Osteoblast (primary cell): ENCODE results near the gene NUMA1. TPM values are rescaled to one million over a fixed set of nuclear protein-coding genes. Genes with fewer than 3 reads are reported as not detected.

Experiments
- DNase-seq: peaks from one replicate; pipeline ENCODE4 v3.0.0; 2011; ENCODE audit warnings: low spot score, mixed read lengths; ENCODE audit not compliant: insufficient read length; ENCODE audit errors: missing footprints
- H2AFZ ChIP-seq: 2 replicates; pipeline ENCODE4 v1.6.0; 2011; ENCODE audit warnings: mild to moderate bottlenecking, low read length
- H3K27ac ChIP-seq: 2 replicates; pipeline ENCODE4 v1.5.1; 2011; ENCODE audit warnings: mild to moderate bottlenecking, low read depth, low read length, moderate library complexity
- H3K27me3 ChIP-seq: 2 replicates; pipeline ENCODE4 v1.6.0; 2012; ENCODE audit warnings: mild to moderate bottlenecking, control low read depth, inconsistent platforms, low read length, moderate library complexity; ENCODE audit not compliant: insufficient read depth
- H3K36me3 ChIP-seq: 2 replicates; pipeline ENCODE4 v1.5.1; 2011; ENCODE audit warnings: mild to moderate bottlenecking, low read length, control low read depth, moderate library complexity; ENCODE audit not compliant: insufficient read depth
- H3K4me1 ChIP-seq: 2 replicates; pipeline ENCODE4 v1.5.1; 2011; ENCODE audit warnings: mild to moderate bottlenecking, low read length, control low read depth, moderate library complexity; ENCODE audit not compliant: insufficient read depth
- H3K4me2 ChIP-seq: 2 replicates; pipeline ENCODE4 v1.6.0; 2011; ENCODE audit warnings: mild to moderate bottlenecking, low read length; ENCODE audit not compliant: insufficient read depth
- H3K4me3 ChIP-seq: fragments of 200-600 bp; sonication (generic); 3 replicates; pipeline ENCODE4 v1.5.1; 2012; ENCODE audit warnings: mild to moderate bottlenecking, low read length, inconsistent platforms; ENCODE audit not compliant: insufficient read depth
- H3K79me2 ChIP-seq: 2 replicates; pipeline ENCODE4 v1.6.0; 2012; ENCODE audit warnings: mild to moderate bottlenecking, low read length, control low read depth, inconsistent platforms; ENCODE audit not compliant: insufficient read depth
- H3K9me3 ChIP-seq: 2 replicates; pipeline ENCODE4 v1.5.1; 2011; ENCODE audit warnings: low read depth, low read length, control low read depth
- H4K20me1 ChIP-seq: 2 replicates; pipeline ENCODE4 v1.6.0; 2012; ENCODE audit warnings: mild to moderate bottlenecking, low read length, control low read depth; ENCODE audit not compliant: insufficient read depth
- CTCF ChIP-seq: IDR thresholded peaks from 2 replicates; pipeline ENCODE4 v1.5.1; 2011; ENCODE audit warnings: mild to moderate bottlenecking, low read depth, low read length, moderate library complexity; ENCODE audit errors: extremely low read depth
- total RNA-seq: library from RNA; depleted of rRNA; stranded (reverse); fragments of >200 nt; gene quantifications from 2 replicates; pipeline ENCODE4 v1.2.3, GENCODE V29; 2012

The NUMA1 gene
- total RNA-seq, 1 donor: 176 TPM

DNA sequence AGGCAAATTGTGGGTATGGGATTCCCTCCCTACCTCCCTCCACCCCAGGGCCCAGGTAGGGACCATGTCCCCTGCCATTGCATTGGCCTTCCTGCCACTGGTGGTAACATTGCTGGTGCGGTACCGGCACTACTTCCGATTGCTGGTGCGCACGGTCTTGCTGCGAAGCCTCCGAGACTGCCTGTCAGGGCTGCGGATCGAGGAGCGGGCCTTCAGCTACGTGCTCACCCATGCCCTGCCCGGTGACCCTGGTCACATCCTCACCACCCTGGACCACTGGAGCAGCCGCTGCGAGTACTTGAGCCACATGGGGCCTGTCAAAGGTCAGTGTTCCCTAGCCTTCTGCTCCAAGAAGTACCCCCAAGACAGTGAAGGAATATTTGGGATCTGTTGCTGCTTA is 25.5 kb upstream of the NUMA1 start, which contains the start of gene TOMT:
TOMT (plus strand) TSS at position 37 of the 400 bp plus-strand sequence; CDS start at position 65, 28 bp downstream.
- peaks cover 22% of the 10 kb centered on the region for H3K79me2 ChIP-seq
- no peaks in the 10 kb centered on the region for H3K9me3 ChIP-seq
- H3K4me2 ChIP-seq: no peak within 1 kb of the TSS
- no peak within 1 kb of the TSS for H2AFZ ChIP-seq
- H3K27me3 ChIP-seq: no peaks in the 10 kb centered on the region
- peaks cover 1% of the 10 kb centered on the region for H3K36me3 ChIP-seq
- H3K27ac ChIP-seq: no peak within 1 kb of the TSS
- no peak within 1 kb of the TSS for H3K4me3 ChIP-seq
- H4K20me1 ChIP-seq: peaks cover 3% of the 10 kb centered on the region
- DNase-seq: no peak
- no peak for TF ChIP-seq CTCF
- H3K4me1 ChIP-seq: peaks cover 23% of the 10 kb centered on the region

GRCh38 chr11:72103754-72104167 is 23.4 kb upstream of the NUMA1 start:
- Histone ChIP-seq H3K4me2 (peak overlapping the region; percentile 74), H3K27me3 (no peaks in the 10 kb centered on the region), H3K9me3 (no peaks in the 10 kb centered on the region), H4K20me1 (peaks cover 14% of the 10 kb centered on the region), H2AFZ (peak overlapping the region; percentile 71), H3K4me3 (peak overlapping the region; percentile 53), H3K4me1 (peaks cover 32% of the 10 kb centered on the region), H3K27ac (peak overlapping the region; percentile 58), H3K79me2 (peaks cover 43% of the 10 kb centered on the region), H3K36me3 (peaks cover 23% of the 10 kb centered on the region)
- DNase-seq: no peak
- TF ChIP-seq CTCF: no peak

GRCh38 chr11:72102946-72103753 is 22.8 kb upstream of the NUMA1 start, which contains the start of gene LAMTOR1:
Gene LAMTOR1, minus strand, starts transcription at chr11:72103297. Its CDS starts 73 bp downstream, at chr11:72103224.
- H3K4me1 ChIP-seq: peaks cover 32% of the 10 kb centered on the region
- peak within 1 kb of the TSS; percentile 99 for H3K4me2 ChIP-seq
- H3K27ac ChIP-seq: peak within 1 kb of the TSS; percentile 95
- peaks cover 49% of the 10 kb centered on the region for H3K79me2 ChIP-seq
- peak within 1 kb of the TSS; percentile 85 for H2AFZ ChIP-seq
- peak within 1 kb of the TSS; percentile 96 for H3K4me3 ChIP-seq
- TF ChIP-seq CTCF: peak; percentile 49
- H3K9me3 ChIP-seq: no peaks in the 10 kb centered on the region
- DNase-seq: peak; percentile 99
- peaks cover 19% of the 10 kb centered on the region for H4K20me1 ChIP-seq
- H3K27me3 ChIP-seq: no peaks in the 10 kb centered on the region
- H3K36me3 ChIP-seq: peaks cover 29% of the 10 kb centered on the region

DNA sequence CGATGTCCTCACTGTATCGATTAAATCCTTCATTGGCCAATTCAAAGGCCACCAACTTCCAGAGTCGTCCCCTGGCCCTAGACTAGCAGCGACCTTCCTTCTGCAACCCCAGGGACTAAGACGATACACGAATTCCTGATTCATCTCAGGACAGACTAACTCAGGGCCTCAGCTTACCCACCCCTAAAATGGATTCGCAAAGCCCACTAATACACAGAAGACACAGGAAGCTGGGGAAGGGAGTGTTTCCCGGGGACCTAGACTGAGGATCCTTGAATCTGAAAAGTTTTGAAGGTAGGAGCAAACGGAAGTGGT is 22.2 kb upstream of the NUMA1 start:
- H4K20me1 ChIP-seq: peaks cover 20% of the 10 kb centered on the region

More for the DNA sequence above, 22.2 kb upstream of the NUMA1 start:
- H3K27ac ChIP-seq: peak overlapping the region; percentile 95
- peaks cover 32% of the 10 kb centered on the region for H3K4me1 ChIP-seq
- H3K4me3 ChIP-seq: peak overlapping the region; percentile 96
- peaks cover 54% of the 10 kb centered on the region for H3K79me2 ChIP-seq
- TF ChIP-seq CTCF: no peak
- peaks cover 34% of the 10 kb centered on the region for H3K36me3 ChIP-seq
- H2AFZ ChIP-seq: peak overlapping the region; percentile 85
- H3K27me3 ChIP-seq: no peaks in the 10 kb centered on the region
- H3K4me2 ChIP-seq: peak overlapping the region; percentile 99
- DNase-seq: no peak
- H3K9me3 ChIP-seq: no peaks in the 10 kb centered on the region
